GM20000 (cell line): ENCODE data around the gene INSYN2B.
A peak's percentile ranks its signal among the peaks of the same experiment; 100 is the strongest.

Source experiments
- DNase-seq: peaks from one replicate; pipeline ENCODE4 v3.0.0; 2012; ENCODE audit warnings: low spot score
- TF ChIP-seq, protein P1 (sequence below): IDR thresholded peaks from 2 replicates; pipeline ENCODE4 v1.5.1; 2012; ENCODE audit warnings: mild to moderate bottlenecking, control low read depth; ENCODE audit errors: extremely low read depth, missing control alignments

Gene INSYN2B

DNA sequence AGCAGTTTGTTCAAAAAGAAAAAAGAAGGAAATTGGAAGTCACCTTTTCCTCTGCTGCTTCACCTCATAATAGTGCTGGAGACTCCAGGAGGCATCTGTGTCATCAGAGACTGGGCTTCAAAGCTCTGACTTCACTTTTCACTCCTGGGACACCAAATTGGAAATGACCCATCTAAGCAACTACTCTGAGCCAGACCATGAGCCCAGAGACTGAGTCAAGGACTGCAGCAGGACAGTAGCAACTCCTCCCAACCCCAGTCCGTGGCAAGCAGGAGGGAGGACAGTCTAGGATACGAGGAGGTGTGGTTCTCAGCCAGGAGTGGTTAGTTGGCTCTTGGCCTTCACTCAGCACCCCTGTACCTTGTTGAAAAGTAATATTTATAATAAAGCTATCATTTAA, 131.5 kb downstream of the INSYN2B start:
- DNase-seq: no peak
- TF ChIP-seq, protein P1, sequence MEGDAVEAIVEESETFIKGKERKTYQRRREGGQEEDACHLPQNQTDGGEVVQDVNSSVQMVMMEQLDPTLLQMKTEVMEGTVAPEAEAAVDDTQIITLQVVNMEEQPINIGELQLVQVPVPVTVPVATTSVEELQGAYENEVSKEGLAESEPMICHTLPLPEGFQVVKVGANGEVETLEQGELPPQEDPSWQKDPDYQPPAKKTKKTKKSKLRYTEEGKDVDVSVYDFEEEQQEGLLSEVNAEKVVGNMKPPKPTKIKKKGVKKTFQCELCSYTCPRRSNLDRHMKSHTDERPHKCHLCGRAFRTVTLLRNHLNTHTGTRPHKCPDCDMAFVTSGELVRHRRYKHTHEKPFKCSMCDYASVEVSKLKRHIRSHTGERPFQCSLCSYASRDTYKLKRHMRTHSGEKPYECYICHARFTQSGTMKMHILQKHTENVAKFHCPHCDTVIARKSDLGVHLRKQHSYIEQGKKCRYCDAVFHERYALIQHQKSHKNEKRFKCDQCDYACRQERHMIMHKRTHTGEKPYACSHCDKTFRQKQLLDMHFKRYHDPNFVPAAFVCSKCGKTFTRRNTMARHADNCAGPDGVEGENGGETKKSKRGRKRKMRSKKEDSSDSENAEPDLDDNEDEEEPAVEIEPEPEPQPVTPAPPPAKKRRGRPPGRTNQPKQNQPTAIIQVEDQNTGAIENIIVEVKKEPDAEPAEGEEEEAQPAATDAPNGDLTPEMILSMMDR: no peak

DNA sequence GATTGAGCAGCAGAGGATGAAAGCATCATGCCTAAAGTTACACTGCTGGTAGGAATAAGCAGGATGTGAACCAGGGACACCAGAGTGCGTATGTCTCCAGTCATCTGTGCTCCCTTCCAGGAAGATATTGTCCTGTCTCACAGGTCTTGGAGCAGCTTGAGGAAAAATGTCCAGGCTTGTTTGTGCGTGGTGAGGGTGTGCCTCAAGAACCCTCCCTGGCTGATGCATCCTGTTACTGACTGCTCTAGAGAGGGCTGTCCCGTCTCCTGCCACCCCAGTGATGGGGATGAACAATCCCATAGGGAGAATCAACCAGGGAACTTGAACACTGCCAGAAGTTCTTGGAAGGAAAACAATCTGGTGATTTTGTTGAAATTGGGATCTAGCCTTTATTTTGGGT, 132.0 kb downstream of the INSYN2B start:
- DNase-seq: no peak
- TF ChIP-seq, protein P1: no peak

DNA sequence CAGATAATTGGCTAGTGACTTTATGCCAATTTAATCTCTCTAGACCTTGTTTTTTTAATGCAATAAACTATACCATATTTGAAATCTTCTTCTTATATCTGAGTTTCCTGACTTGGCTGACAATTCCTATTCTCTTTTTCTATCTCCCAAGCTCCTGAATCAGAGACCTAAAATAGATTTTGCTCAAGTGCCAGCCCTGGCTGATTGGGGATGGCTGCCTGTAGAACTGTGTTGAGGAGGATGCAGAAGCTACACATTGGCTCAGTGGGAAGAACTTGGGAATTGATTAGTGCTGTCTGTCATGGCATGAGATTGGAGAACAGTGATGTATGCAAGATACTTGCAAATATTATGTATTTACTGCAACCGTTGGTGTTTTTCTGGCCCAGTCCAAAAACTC, 132.8 kb downstream of the INSYN2B start:
- TF ChIP-seq, protein P1: no peak
- no peak for DNase-seq

DNA sequence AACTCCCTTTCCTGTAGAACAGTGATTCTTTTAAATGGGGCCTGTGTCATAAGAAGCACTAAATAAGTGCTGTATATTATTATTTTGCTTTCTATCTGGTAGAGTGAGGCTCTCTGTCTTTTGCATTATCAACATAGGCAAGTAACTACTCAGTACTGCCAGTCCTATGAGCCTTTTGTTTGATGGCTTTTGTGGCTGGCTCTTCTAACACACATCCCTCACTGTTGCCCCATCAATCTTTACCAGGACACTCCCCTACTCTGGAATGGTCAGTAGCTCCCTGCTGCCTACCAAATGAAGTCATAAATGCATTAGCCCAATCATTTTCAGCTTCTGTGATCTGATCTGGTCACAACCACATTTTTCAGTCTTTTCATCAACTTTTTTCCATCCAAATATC, 137.6 kb downstream of the INSYN2B start:
- DNase-seq: no peak
- TF ChIP-seq, protein P1: no peak

DNA sequence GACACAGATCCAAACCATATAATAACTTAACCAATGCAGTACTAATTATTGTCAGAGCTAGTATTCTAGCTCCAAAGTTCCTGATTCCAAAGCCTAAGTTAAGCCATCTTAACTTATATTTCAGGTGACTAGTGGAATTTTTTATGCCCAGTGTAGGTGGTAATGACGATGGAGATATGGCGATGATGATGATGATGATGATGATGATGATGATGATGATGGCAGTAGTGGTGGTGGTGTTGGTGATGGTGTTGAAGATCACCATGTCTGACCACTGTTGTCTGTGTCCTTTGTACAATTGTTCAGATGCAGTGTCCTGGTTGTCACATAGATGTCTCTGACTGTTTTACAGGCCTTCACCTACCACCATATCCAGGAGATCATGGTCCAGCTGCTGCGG, 139.9 kb downstream of the INSYN2B start:
- no peak for DNase-seq

DNA sequence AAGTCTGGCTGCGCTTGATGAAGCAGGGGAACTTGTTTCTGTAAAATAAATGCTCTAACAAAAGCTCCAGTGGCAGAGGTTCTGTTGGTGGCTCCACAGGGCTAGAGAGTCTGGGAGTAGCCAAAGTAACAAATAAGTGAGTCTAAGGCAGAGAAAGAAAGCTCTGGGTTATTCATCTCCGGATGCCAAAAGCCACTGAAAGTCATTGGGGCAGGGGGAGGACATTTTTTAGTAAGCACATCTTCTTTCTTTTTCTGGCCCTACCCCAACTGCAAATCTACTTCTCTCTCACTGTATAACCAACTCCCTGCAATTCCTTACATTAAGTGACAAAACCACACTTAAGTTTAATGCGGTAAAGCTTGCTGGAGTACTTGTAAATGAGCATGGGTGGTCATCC, 141.6 kb downstream of the INSYN2B start:
- TF ChIP-seq, protein P1: no peak
- peak; percentile 48 for DNase-seq

More for the DNA sequence above, 139.9 kb downstream of the INSYN2B start:
- TF ChIP-seq, protein P1: no peak

DNA sequence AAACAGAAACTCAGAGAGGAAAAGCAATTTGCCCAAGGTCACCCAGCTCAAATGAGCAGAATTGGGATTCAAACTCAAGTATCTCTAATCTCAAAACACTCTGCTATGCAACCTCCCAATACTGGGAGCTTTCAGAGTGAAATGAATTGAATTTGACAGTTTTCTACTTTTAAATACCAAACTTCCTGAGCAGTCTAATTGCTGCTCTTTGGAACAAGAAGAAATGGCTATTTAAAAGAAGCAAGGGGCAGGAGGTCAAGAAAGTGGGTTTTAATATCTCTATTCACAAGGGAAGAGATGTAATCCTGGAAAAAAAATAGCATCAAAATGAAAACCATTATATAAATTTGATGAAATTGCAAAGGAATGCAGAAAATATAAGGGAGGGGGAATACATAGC, 142.6 kb downstream of the INSYN2B start:
- TF ChIP-seq, protein P1: no peak

More for the DNA sequence above, 142.6 kb downstream of the INSYN2B start:
- DNase-seq: no peak
